ENCODE results near the gene PDPN.

The PDPN gene

GRCh38 chr1:13581446-13581845, 2.2 kb upstream of the PDPN start:
- DNase-seq = no peak

- DNase-seq = no peak
Observed at GRCh38 chr1:13582713-13583443, 754 bp upstream of the PDPN start.

- DNase-seq = peak; percentile 30
Observed at GRCh38 chr1:13583966-13584791, 547 bp downstream of the PDPN start.

GRCh38 chr1:13584876-13585611, 1.4 kb downstream of the PDPN start:
- DNase-seq = no peak

GRCh38 chr1:13585612-13585991, 2.0 kb downstream of the PDPN start:
- no peak for DNase-seq

GRCh38 chr1:13586001-13586400, 2.4 kb downstream of the PDPN start:
- DNase-seq = no peak

GRCh38 chr1:13587256-13588030, 3.8 kb downstream of the PDPN start:
- no peak for DNase-seq

- DNase-seq = no peak
Observed at GRCh38 chr1:13588946-13589796, 5.5 kb downstream of the PDPN start.

- DNase-seq = no peak
Observed at GRCh38 chr1:13590486-13590885, 6.9 kb downstream of the PDPN start.

- DNase-seq = peak; percentile 57
Observed at GRCh38 chr1:13593511-13594131, 10.0 kb downstream of the PDPN start.

- no peak for DNase-seq
Observed at GRCh38 chr1:13595411-13595810, 11.8 kb downstream of the PDPN start.

- no peak for DNase-seq
Observed at GRCh38 chr1:13597166-13597565, 13.5 kb downstream of the PDPN start.

GRCh38 chr1:13600762-13601453, 17.3 kb downstream of the PDPN start:
- DNase-seq = no peak

GRCh38 chr1:13604176-13604575, 20.5 kb downstream of the PDPN start:
- DNase-seq = no peak

- no peak for DNase-seq
Observed at GRCh38 chr1:13604721-13605120, 21.1 kb downstream of the PDPN start.

- DNase-seq = peak; percentile 27
Observed at GRCh38 chr1:13605159-13605558, 21.5 kb downstream of the PDPN start.

- no peak for DNase-seq
Observed at GRCh38 chr1:13607002-13607401, 23.4 kb downstream of the PDPN start.

- no peak for DNase-seq
Observed at GRCh38 chr1:13616234-13616633, 32.6 kb downstream of the PDPN start.

GRCh38 chr1:13617108-13617507, 33.5 kb downstream of the PDPN start:
- no peak for DNase-seq

- no peak for DNase-seq
Observed at GRCh38 chr1:13617773-13618172, 34.1 kb downstream of the PDPN start.

Measured in fibroblast of skin of back (primary cell).